ENCODE results near the gene S100A6.
"Not testable (repeated sequence)": the region's sequence is repeated elsewhere in the genome, so short reads cannot be mapped to it uniquely, and the experiment has no call there.

- not testable (repeated sequence) for TF ChIP-seq CTCF (conservative IDR thresholded peaks at IDR 0.05; ENCODE audit: low read depth, low read length); EZH2phosphoT487 (IDR thresholded peaks at IDR 0.05; ENCODE audit: borderline replicate concordance, low read length); EZH2 (IDR thresholded peaks at IDR 0.05; ENCODE audit: low read length, unreplicated experiment)
These were observed 39.3 kb upstream of the S100A6 start for GRCh38 chr1:153575081-153575491.
